GM23248 (cell line): ENCODE measurements around the gene REPS1.

Source experiments
- EZH2 ChIP-seq: fragments of 200-600 bp; sonication (generic); IDR thresholded peaks from 2 replicates; pipeline ENCODE4 v1.6.1; 2018; ENCODE audit warnings: antibody characterized with exemption, mild to moderate bottlenecking; ENCODE audit not compliant: insufficient read depth, poor library complexity, severe bottlenecking
- EZH2phosphoT487 ChIP-seq: fragments of 200-600 bp; sonication (generic); IDR thresholded peaks from 2 replicates; pipeline ENCODE4 v1.6.1; 2018; ENCODE audit warnings: antibody characterized with exemption, moderate library complexity, mild to moderate bottlenecking, low read depth; ENCODE audit not compliant: insufficient read depth

DNA sequence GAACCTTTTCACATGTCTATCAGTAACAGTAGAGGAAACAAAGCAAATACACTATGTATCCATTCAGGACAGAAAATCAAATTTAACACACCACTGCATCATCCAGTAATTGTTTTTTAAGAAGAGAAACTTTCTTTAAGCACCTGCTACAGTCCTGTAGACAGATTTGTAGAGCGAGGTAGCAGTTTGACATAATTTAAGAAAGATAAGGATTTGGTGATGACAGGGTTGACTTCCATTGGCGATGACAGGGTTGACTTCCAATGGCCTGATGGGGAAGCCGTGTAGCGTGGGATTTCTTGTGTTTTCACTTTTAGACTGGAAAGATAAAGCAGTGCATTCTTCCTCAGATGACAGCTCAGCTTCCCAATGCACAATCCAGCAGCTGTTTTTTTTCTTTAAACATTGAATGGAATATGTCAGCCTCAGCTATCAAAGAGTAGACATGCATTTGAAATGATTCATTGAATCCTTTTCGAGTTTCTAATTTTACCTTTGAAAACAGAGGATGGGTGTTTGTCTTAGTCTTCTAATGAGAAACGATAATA is 123.6 kb downstream of the REPS1 start:
- TF ChIP-seq EZH2phosphoT487, result no peak
- TF ChIP-seq EZH2, result no peak
